Measurements from ENCODE around the gene ZNF684. TPM values are rescaled to one million over a fixed set of nuclear protein-coding genes. Genes with fewer than 3 reads are reported as not detected.

ZNF684 gene
- total RNA-seq, 2 experiments from 2014 or later, result 1.3 to 1.7 TPM

DNA sequence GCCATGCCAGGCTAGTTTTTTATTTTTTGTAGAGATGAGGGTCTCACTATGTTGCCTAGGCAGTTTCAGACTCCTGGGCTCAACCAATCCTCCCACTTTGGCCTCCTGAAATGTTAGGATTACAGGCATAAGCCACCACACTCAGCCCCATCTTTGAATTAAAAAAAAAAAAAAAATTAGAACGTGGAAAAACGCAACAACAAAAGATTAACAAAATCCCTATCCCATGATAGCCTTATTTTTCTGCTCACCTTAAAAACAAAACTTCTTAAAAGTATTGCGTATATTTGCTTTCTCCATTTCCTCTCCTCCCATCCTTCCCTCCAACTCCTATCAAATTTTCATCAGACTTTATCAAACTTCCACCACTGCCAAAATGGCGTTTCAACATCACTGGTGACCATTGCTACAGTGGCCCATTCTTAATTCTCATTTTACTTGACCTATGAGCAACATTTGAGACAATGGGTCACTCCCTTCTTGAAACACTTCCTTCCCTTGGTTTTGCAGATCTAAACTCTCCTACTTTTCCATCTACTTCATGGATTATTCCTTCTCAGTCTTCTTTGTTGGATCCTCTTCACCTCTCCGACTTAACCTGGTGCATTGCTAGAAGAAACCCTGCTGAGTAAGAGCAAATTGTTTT, 579 bp upstream of the ZNF684 start:
- peaks cover 22% of the 10 kb centered on the region for H3K36me3 Mint-ChIP-seq (ENCODE audit: low read depth)
- peak in 1 of 14 experiments; percentile 38 for DNase-seq
- intact Hi-C loops (cut with DNase I, micrococcal nuclease), result loop anchor here in 1 of 2 experiments (2.0 to 5.0 kb wide), 7 partner anchors 22 to 649 kb away; partner anchors contain the start of genes CAP1, EXO5, RIMS3 and TRIT1
- peak overlapping the region; percentile 95 for H3K4me3 Mint-ChIP-seq
- H3K27ac Mint-ChIP-seq, result peak overlapping the region; percentile 78
- peak overlapping the region; percentile 69 to 71 for H3K27ac ChIP-seq (ENCODE audit: low read depth in 1 of 2, low read length in 2 of 2)
- peaks cover 12% of the 10 kb centered on the region for H3K4me1 ChIP-seq (ENCODE audit: insufficient read depth, low read length)
- ChIA-PET CTCF (interaction anchor here (1.0 kb wide), 2 partner anchors 126 to 387 kb away, joined by 3 read pairs; no protein-coding TSS in a partner anchor), POLR2A (interaction anchor here (0.6 to 2.8 kb wide), 10 partner anchors 22 to 671 kb away, joined by 3 to 13 read pairs (median 5); partner anchors contain the start of genes CITED4, EXO5, NFYC and ZFP69)
- H3K4me1 Mint-ChIP-seq (ENCODE audit: low read depth), result peaks cover 28% of the 10 kb centered on the region
- peak overlapping the region; percentile 80 for H3K4me3 ChIP-seq (ENCODE audit: low read length)
- H3K9me3 ChIP-seq (ENCODE audit: control insufficient read depth in 1 of 2, insufficient read depth in 1 of 2, low read length in 2 of 2), result peaks cover 0 to 5% of the 10 kb centered on the region in 2 experiments
- H3K27me3 Mint-ChIP-seq, result peaks cover 11% of the 10 kb centered on the region
- peaks cover 3% of the 10 kb centered on the region for H3K36me3 ChIP-seq (ENCODE audit: insufficient read depth, low read length)
- TF ChIP-seq, protein P1, sequence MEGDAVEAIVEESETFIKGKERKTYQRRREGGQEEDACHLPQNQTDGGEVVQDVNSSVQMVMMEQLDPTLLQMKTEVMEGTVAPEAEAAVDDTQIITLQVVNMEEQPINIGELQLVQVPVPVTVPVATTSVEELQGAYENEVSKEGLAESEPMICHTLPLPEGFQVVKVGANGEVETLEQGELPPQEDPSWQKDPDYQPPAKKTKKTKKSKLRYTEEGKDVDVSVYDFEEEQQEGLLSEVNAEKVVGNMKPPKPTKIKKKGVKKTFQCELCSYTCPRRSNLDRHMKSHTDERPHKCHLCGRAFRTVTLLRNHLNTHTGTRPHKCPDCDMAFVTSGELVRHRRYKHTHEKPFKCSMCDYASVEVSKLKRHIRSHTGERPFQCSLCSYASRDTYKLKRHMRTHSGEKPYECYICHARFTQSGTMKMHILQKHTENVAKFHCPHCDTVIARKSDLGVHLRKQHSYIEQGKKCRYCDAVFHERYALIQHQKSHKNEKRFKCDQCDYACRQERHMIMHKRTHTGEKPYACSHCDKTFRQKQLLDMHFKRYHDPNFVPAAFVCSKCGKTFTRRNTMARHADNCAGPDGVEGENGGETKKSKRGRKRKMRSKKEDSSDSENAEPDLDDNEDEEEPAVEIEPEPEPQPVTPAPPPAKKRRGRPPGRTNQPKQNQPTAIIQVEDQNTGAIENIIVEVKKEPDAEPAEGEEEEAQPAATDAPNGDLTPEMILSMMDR (IDR thresholded peaks at IDR 0.05), result no peak
- H3K27me3 ChIP-seq (ENCODE audit: control insufficient read depth in 1 of 2, insufficient read depth in 2 of 2, low read length in 2 of 2), result no peaks in the 10 kb centered on the region
- H3K9me3 Mint-ChIP-seq, result peaks cover 5% of the 10 kb centered on the region
- no peak for ATAC-seq (ENCODE audit: poor library complexity)

DNA sequence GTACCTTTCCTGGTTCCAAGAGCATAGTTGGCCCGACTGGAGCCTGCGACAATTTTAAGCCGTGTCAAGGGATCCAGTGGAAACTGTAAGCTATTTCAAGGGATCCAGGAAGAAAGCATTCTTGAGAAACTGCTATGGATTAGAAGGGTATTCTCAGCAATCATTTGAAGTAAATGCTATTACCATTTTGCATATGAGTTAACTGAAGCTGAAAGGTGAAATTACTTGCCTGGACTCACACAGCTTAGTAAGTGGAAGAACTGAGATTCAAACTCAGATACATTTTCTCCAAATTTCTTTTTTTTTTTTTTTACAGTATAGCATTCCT, 589 bp downstream of the ZNF684 start:
- H3K27ac ChIP-seq (ENCODE audit: low read depth in 1 of 2, low read length in 2 of 2), result peak overlapping the region; percentile 36 to 66
- Mint-ChIP-seq H3K36me3 (ENCODE audit: low read depth) (peaks cover 22% of the 10 kb centered on the region), H3K9me3 (peaks cover 3% of the 10 kb centered on the region), H3K27ac (peak overlapping the region; percentile 78), H3K27me3 (peaks cover 7% of the 10 kb centered on the region), H3K4me1 (ENCODE audit: low read depth) (peaks cover 28% of the 10 kb centered on the region), H3K4me3 (peak overlapping the region; percentile 95)
- POLR2A ChIA-PET, result interaction anchor here (1.0 to 2.8 kb wide), 10 partner anchors 23 to 492 kb away, joined by 3 to 13 read pairs (median 4); partner anchors contain the start of genes CITED4, EXO5, NFYC and ZFP69
- TF ChIP-seq, protein P1 (IDR thresholded peaks at IDR 0.05), result no peak
- peak overlapping the region; percentile 80 for H3K4me3 ChIP-seq (ENCODE audit: low read length)
- H3K36me3 ChIP-seq (ENCODE audit: insufficient read depth, low read length), result peaks cover 4% of the 10 kb centered on the region
- DNase-seq, result no peak
- H3K4me1 ChIP-seq (ENCODE audit: insufficient read depth, low read length), result peaks cover 12% of the 10 kb centered on the region
- no peak for ATAC-seq (ENCODE audit: poor library complexity)
- CTCF ChIA-PET, result interaction anchor here (1.1 to 3.0 kb wide), 5 partner anchors 19 to 127 kb away, joined by 3 to 10 read pairs (median 6); partner anchors contain the start of genes EXO5 and ZFP69B
- intact Hi-C loops (cut with DNase I, micrococcal nuclease), result loop anchor here in 1 of 2 experiments (5.0 kb wide), 5 partner anchors 135 to 650 kb away; partner anchors contain the start of genes CAP1, RIMS3, TRIT1 and ZMPSTE24
- H3K27me3 ChIP-seq (ENCODE audit: control insufficient read depth in 1 of 2, insufficient read depth in 2 of 2, low read length in 2 of 2), result no peaks in the 10 kb centered on the region
- peaks cover 0 to 5% of the 10 kb centered on the region in 2 experiments for H3K9me3 ChIP-seq (ENCODE audit: control insufficient read depth in 1 of 2, insufficient read depth in 1 of 2, low read length in 2 of 2)

DNA sequence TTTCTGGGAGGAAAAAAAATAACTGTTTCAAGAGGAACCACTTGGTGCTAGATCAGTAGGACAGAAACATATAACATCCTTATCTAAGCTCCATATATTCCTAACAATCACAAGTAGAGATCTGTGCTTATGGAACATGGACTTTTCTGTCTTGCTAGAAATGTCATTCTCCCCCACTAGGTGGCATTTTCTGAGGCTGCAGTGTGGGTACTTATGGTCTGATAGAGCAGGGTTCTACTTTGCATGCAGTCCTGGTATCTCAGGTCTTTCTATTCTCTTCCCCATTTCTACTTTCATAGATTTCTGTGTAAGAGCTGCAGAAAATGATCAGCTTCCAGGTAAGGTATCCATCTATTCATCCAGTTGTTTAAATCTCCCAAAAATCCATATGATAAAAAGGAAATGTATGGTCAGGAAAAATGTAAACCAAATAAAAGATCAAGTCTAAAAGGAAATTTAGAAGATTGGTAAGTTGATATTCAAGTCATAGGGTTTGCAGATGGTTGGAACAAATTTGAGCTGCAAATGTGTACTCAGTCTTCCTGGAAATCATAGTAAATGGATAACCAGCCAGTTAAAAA, 1.5 kb downstream of the ZNF684 start:
- peak overlapping the region; percentile 78 for H3K27ac Mint-ChIP-seq
- intact Hi-C loops (cut with DNase I, micrococcal nuclease), result loop anchor here in 1 of 2 experiments (5.0 kb wide), 5 partner anchors 134 to 651 kb away; partner anchors contain the start of genes CAP1, RIMS3, TRIT1 and ZMPSTE24
- H3K4me1 Mint-ChIP-seq (ENCODE audit: low read depth), result peaks cover 28% of the 10 kb centered on the region
- DNase-seq (peak in 5 of 14 experiments; percentile 1 to 63 (median 50)), ATAC-seq (ENCODE audit: poor library complexity) (no peak)
- Histone ChIP-seq H3K27me3 (ENCODE audit: control insufficient read depth in 1 of 2, insufficient read depth in 2 of 2, low read length in 2 of 2) (no peaks in the 10 kb centered on the region), H3K4me3 (ENCODE audit: low read length) (no peak overlapping the region), H3K27ac (ENCODE audit: low read depth in 1 of 2, low read length in 2 of 2) (no peak overlapping the region), H3K4me1 (ENCODE audit: insufficient read depth, low read length) (peaks cover 12% of the 10 kb centered on the region), H3K36me3 (ENCODE audit: insufficient read depth, low read length) (peaks cover 4% of the 10 kb centered on the region), H3K9me3 (ENCODE audit: control insufficient read depth in 1 of 2, insufficient read depth in 1 of 2, low read length in 2 of 2) (peaks cover 0 to 5% of the 10 kb centered on the region in 2 experiments)
- H3K27me3 Mint-ChIP-seq, result peaks cover 7% of the 10 kb centered on the region
- H3K9me3 Mint-ChIP-seq, result peaks cover 3% of the 10 kb centered on the region
- ChIA-PET POLR2A (interaction anchor here (0.7 to 2.8 kb wide), 2 partner anchors 55 to 83 kb away, joined by 3 to 13 read pairs; partner anchors contain the start of genes ZFP69 and ZFP69B), CTCF (interaction anchor here (1.1 to 3.0 kb wide), 7 partner anchors 18 to 159 kb away, joined by 3 to 10 read pairs (median 4); partner anchors contain the start of genes EXO5, NFYC and ZFP69B)
- TF ChIP-seq, protein P1 (IDR thresholded peaks at IDR 0.05), result peak; percentile 67
- H3K4me3 Mint-ChIP-seq, result peak overlapping the region; percentile 54
- H3K36me3 Mint-ChIP-seq (ENCODE audit: low read depth), result peaks cover 28% of the 10 kb centered on the region

Measured in CD4-positive, alpha-beta T cell (primary cell).